D341Med (cell line): ENCODE measurements around the gene BICDL1.

Source experiments
- DNase-seq: peaks from one replicate; pipeline ENCODE4 v3.0.0; 2012; ENCODE audit warnings: low spot score

BICDL1 gene

DNA sequence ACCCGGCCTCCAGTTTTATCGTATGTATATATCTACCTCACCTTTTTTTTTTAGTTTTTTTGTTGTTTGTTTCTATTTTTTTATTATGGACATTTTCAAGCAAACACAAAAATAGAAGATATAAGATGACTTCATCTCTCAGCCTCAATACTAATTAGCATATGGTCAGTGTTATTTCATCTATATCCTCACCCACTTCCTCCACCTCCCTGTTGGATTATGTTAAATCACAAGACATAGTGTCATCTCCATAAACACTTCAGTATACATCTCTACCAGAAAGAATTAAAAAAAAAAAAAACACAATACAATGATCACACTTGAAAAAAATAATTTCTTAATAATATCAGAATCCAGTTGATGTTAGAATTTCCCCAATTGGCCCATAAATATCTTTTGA, 92.6 kb downstream of the BICDL1 start:
- no peak for DNase-seq

DNA sequence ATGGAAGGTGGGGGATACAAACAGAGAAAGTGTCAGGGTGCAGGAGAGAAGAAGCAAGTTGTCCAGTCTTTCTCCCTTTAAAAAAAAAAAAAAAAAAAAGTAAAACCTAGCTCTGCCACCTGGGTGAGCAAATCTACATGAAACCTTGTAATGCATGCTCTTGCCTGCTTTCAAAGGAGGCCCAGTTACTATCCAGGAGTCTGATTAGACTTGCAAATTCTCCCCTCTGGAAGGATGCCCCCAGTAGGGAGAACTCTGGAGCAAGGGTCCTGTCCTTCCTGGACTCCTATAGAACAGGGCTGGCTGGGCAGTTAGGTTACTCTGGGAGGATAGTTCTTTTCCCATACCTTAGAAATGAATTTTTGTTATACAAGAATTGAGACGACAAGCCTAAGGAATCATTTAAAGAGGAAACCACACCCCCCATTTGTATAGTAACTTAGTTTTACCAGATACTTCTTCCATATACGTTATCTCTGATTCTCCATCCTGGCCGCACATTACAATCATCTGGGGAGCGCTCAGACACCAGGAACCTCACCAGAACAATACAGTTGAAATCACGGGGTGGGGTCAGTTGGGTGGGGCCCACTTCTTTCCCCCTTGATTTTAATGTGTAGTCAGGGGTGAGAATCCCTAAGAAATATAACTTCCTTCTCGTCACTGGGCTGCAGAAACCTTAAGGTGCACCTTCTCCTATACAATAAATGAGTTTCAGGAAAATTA, 97.0 kb downstream of the BICDL1 start:
- DNase-seq = no peak

DNA sequence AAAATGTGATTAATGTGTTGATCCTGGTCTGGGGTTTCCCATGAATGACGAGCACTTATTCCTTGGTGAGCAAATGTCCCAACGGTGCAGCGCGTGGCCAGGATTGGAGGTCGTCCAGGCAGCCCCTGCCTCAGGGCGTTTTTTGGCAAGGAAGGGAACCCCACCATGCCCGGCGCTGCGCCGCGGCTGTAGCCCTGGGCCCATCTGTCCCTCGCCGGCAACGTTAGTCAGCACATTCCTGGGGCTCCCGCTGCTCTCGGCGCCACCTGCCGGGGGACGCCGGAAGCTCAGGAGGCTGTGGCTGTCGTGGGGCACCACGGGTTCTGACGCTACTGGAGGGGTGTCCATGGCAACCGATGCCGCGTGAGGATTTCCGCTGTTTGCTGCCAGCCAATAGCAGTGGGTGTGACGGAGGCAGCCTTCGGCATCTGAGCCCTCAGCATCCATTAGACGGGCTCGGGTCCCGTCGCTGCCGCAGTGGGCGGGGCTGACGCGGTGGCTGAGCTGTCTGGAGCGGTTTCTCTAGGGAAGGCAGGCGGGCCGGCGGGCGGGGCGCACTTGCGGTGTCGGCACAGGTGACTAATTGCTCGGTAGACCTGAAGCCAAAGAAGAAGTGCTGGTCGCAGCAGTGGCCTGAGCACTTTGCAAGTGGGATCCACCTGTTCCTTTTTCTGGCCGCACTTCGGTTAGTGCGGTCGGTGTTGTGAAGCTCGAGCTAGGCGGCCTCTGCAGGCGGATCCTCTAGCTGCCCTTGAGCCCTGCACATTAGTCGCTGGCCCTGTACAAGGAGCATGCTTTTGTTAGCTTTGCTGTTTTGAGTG, 98.0 kb downstream of the BICDL1 start:
- peak; percentile 98 for DNase-seq

DNA sequence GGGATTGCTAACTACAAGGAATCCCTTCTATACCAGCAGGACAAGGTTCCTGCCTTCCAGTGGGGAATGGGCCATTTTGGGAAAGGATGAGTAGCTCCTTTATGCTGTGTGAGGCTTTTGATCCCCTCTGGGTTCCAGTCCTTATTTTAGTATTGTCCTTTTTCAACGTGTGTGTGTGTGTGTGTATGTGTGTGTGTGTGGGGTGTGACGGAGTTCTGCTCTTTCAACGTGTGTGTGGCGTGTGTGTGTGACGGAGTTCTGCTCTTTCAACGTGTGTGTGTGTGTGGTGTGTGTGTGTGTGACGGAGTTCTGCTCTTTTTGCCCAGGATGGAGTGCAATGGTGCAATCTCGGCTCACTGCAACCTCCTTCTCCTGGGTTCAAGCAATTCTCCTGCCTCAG, 100.1 kb downstream of the BICDL1 start:
- no peak for DNase-seq

DNA sequence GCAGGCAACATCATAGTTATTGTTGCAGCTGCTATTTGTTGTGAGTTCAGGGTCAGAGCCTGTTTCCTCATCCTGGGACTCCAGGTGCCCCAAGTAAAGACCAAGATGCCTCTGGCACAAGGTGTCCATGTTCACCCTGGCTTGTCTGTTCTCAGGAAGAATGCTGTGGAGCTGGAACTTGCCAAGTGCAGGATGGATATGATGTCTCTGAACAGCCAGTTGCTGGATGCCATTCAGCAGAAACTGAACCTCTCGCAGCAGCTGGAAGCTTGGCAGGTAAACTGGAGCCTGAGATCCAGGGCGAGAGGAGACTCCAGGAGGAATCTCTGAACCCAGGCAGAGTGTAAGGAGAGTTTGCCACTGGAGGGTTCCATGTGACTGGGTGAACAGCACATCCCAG, 100.8 kb downstream of the BICDL1 start:
- no peak for DNase-seq

DNA sequence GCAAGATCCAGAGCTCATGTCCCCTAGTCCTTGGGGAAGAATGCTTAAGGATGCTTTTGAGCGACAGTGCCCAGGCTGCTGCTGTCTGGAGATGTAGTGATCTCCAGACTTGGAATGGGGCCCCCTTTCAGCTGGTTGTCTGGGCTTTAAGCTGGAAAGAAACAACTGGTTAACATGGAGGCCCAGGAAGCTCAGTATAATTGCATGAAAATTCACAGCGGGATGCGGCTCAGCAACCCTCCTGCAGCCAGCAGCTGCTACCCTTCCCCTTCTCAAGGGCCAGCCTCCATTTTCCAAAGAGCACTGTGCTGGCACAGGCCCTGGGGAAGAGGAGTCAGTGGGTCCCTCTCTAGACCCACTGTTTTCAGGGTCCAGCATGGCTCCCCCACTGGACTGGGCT, 101.2 kb downstream of the BICDL1 start:
- no peak for DNase-seq

DNA sequence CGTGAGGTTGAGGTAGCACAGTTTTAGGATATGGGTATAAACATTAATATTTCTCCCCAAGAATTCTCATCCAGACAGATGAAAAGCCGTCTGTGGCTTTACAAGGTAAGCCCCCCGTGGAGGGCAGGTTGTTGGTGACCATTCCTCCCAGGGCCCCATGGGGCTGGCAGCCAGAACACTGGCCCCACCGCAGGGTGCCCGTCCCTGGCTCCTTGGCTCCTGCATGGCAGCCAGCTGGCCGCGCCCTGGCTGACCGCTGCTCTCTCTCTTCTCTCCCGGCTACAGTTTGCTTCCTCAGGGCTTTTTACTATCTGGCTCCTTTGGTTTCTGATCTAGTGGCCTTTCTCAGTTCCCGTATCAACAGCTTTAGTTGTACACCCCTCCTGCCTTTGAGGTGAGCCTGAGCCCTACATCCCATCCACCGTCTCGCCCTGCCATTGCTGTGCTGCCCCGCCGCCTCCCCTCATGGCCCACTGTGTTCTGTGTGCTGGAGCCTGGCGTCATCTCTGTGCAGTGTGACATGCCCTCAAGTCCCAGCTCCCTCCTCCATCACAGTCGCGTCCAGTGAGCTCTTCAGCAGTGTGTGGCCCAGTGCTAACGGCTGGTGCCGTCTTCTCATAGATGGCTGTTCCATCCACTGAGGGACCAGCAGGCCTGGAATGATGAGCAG, 101.7 kb downstream of the BICDL1 start:
- DNase-seq = peak; percentile 29

DNA sequence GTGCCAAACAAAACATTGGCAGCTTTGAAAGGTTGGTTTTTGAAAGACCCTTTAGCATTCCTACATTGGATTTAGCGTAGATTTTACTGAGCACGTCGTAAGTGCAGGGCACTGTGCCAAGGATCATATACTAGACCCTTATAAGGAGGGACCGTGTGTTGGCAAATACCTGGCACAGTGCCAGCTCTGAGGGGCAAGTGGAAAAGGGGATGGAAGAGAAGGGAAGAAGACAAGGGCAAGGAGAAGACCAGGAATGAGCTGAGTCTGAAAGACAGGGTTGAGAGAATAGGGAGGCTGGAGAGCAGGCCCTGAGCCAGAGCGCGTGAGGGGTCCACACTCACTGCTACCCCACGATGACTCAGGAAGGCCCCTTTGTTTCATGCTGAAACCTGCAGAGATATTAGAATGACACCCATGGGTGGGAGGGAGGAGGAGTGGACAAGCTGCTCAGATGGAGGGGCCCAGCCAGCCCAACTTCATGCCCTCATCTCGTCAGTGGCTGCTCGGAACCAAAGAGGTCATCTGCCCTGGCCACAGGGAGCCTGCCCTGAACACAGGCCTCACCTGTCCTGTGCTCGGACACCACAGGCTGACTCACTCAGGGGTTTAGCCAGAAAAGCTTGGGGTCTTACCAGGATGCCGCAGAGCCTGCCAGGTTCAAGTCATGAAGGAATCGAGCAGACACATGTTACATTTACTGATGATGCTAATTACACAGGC, 102.5 kb downstream of the BICDL1 start:
- no peak for DNase-seq

DNA sequence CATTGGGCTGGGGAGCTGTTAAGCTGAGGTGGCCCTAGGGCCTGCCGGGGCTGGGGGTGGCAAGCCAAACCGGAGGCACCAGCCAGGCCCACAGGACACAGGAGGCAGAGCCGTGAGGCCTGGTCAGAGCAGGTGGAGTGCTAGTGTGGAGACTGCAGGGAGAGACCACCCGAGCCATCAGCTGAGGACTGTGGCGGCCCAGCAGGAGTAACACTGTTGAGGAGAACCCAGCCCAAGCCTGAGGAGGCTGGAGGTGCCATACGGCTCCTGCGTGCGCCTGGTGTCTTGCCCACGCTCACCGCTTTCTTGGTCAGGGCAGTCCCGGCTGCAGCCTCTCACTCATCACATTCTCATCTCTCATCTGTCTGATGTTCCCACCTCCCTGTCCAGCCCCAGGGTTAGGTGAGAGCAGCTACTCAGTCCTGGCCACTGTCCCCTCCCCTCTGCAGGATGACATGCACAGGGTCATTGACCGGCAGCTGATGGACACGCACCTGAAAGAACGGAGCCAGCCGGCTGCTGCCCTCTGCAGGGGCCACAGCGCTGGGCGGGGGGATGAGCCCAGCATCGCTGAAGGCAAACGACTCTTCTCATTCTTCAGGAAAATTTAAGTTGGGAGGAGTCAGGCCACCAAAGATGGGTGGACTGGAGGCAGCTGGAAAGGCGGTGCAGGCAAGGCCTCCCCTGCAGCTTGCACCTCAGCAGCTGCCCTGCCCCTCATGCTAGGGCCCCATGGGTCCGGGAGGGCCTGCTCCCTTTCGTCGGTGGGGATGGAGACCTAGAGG, 103.7 kb downstream of the BICDL1 start:
- DNase-seq = no peak

DNA sequence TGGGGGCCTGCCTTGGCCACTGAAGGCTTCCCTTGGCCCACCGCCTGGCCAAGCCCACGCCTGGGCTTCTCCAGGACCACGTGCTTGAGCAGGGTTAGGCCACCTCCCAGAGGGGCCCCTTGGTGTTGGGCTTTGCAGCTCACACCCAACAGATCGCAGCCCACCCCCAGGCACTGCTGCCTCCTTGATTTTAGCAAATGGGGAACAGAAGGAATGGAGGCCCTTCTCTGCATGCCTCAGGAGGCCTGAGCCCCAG, 104.2 kb downstream of the BICDL1 start:
- DNase-seq = no peak

DNA sequence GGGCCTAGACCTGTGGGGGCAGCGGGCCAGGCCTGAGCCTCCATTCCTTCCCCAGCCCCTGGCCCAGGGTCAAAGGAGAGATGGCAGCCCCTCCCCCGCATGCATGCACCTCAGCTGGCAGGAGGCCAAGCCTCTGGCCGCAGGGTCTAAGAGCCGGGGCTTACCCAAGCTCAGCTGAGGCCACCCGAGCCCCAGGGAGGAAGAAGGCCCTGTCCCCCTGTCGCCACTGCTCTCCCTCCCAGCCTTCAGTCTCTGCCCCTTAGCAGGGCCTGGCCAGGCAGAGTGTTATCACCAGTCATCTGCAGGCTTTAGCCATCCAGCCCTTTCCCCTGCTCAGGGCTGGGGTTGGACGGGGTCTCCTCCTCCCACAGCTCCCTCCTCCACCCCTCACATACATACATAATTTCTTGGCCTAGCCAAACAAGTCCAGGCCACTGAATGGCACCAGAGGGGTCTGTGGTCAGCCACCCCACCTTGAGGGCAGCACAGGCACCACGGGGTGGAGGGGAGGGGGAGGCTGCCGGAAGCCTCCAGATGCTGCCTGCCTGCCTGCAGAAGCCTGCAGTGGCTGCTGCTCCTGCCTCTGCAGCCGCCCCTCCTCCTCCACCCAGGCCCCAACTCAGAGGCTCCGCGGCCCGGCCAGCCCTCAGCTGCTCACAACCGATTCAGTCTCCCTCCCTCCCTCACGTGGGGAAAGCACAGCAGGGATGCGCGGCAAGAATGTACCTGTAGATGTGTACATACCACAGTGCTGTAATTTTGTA, 104.7 kb downstream of the BICDL1 start:
- no peak for DNase-seq

DNA sequence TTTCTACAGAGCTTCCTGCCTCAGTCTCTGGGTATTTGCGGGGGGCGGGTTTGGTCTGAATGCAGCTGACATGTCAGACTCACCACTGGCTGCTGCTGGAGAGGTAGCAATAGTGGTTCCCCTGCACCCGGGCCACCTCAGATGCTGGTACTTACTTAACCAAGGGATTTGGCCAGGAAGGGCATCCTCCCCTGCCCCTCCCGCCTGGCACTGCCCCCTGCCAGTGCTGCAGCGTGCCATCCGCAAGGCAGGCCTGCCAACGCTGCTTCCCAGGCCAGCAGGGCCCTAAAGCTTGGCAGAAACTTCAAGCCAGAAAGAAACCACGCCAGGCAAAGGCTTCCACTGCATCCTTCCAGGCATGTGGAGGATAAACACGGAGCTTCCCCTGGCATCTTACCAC, 105.4 kb downstream of the BICDL1 start:
- no peak for DNase-seq

DNA sequence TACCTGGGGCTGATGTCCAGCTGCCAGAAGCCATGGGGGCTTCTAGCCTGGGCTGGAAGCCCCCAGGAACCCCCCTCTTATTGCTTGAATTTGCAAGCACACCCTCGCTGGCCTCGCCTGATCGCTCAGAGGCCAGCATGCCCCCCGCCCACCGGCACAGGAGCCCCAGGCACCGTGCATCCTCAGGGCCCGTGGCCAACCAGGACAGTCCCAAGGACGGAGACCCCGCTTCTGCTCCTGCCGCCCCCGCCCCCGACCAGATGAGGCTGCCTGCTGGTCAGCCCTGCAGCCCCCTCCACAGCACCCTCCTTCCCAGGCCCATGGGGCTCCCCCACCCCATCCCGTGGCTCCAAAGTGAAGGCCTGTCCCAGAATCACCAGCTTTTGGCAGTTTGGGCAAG, 106.3 kb downstream of the BICDL1 start:
- no peak for DNase-seq

DNA sequence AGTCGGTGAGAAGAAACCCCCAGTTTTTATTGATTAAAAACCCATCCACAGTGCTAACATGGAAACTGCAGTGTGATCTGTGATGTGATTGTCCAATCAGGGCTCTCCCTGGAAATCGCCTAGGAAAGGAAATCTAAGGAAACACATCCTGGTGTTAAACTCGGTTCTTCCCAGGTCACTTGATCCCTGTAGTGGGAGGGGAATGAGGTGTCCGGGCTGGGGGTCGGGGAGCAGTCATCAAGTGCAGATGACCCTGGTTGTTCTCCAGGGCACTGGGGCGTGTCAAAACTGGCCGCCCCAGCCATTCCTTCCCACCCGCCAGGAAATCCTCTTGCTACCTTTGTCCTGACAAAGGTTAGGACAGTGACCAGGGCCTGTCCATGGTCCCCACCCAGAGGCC, 106.7 kb downstream of the BICDL1 start:
- DNase-seq = no peak

DNA sequence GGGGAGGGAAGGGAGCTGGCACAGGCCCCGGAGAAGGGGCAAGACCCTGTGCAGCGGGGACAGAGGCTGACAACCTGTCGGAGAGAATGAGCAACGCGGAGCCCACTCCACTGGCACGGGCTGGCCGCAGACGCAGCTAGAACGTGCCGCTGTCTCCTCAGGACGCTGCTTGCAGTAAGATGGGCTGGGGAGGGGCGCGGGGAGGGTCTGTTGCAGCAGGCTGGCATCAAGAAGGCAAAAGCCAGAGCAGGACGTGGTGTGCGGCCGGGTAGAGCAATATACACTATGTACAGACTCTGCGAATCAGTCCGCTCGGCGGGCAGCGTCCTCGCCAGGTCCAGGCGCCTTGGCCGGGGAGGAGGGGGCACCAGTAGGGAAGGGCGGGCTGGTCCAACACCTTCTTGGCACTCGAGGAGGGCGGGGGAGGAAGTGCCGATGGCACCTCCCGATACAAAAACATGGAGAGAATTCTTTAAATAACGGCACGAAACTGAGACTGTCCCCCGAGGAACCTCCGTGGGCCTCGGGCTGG, 107.7 kb downstream of the BICDL1 start:
- no peak for DNase-seq

DNA sequence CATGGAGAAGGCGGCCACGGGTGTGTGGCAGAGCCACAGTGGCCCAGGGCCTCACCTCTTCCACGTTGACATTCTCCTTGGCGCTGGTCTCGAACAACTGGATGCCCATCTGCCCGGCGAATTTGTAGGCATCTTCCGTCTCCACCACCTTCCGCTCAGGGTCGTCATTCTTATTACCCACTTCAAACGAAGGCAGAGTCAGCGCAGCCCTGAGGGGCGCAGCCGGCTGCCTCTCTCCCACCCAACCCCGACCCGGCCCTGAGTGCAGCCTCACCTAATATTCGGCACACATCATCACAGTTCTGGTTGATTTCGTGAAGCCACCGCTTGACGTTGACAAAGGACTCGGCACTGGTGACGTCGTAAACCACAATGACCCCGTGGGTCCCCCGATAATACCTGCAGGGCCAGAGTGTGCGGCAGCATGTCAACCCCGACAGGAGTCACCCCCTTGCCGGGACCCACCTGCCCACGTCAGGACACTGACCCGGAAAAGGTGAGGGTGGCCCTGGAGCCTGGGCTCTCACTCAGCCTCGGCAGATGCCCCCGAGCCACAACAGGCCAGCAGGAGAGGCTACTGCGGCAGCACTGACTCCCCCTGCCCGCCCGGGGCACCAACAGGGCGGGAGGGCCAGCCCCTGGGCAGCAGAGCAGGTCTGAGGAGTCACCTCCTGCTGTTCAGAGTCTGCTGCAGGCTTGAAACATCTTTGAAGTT, 109.9 kb downstream of the BICDL1 start:
- no peak for DNase-seq

DNA sequence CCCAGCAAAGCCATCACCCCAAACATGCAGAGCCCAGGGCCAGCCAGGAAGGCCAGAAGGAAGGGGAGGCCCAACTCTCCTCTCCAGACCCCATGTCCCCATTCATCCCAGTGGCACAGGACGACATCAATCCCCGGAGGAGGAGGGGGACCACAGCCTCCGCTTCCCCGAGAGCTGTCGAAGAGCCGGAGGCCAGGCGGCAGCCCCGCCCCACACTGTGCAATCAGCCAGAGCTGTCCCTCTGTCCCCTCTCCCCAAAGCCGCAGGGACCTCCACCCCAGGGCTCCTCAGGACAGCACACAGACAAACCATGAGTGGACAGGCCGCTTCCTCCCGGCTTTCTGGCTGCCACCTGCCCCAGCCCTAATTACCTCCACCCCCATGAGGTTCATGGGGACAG, 110.7 kb downstream of the BICDL1 start:
- DNase-seq = no peak

DNA sequence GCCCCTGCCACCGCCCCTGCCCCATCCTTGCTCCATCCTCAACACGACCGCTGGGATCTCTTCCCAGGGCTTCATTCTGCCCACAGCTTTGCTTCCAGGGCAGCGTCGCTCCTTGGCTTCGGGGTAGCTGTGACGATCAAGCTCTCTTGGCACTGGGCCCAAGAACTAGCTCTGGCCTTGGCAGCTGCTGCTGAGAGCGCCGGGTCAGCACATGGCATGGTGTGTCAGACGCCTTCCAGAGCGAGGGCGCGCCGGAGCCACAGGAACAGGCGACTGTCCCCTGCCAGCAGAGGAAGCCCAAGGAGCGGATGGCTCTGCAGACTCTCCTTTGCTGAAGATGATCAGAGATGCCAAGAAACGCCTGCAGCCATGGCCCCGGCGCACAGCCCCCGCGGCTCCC, 111.6 kb downstream of the BICDL1 start:
- DNase-seq = no peak

DNA sequence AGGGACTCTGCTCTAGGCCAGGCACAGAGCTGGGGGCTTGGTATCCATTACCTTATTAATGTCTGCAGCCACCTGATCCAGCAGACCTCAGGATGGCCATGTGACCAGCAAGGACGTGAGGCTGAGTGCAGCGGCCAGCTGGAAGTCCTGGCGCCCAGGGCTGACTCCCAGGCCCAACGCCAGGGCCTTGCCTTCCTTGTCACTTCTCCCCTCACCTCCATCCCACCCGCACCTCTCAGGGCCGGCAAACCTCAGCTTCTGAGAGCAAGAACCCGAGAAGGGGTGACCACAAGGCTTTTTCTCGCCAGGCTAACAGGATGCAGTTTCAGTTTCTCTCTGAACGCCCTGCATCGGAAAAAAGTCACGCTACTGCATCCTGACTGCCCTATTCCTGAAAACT, 112.1 kb downstream of the BICDL1 start:
- no peak for DNase-seq

DNA sequence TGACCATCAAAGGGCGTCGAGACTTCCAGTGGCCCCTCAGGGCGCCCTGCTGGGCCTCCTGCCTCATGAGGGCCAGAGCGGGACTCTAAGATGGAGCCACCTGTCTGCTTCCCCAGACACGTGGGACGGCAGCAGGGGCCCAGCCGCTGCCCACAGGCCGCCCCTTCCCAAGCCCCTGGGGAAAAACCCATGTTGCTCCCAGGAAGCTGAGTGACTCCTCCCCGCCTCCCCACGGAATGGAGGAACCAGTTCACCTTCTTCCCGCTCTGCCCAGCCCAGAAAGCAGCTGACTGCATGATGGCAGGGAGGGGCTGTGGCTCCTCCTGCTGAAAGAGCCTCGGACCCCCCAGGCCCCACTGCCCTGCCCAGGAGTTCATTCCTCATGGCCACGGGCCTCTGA, 112.6 kb downstream of the BICDL1 start:
- DNase-seq = no peak
